ENCODE results near the gene CAPN5.

- no peak for TF ChIP-seq CTCF (conservative IDR thresholded peaks at IDR 0.05; ENCODE audit: low read depth in 2 of 2)
- TF ChIP-seq POLR2AphosphoS5 (IDR thresholded peaks at IDR 0.05; ENCODE audit: low read depth) = no peak
- TF ChIP-seq EZH2phosphoT487 (IDR thresholded peaks at IDR 0.05; ENCODE audit: unreplicated experiment) = no peak
- no peak for TF ChIP-seq STAT1 (IDR thresholded peaks at IDR 0.05; ENCODE audit: unreplicated experiment)
- TF ChIP-seq REST (IDR thresholded peaks at IDR 0.05; ENCODE audit: unreplicated experiment) = no peak
Measured at GRCh38 chr11:77055101-77055561, 11.6 kb upstream of the CAPN5 start.

Data from GM23338 (cell line).